Spinal cord (tissue), 10 donors: ENCODE measurements around the gene ZNF697. TPM values are rescaled to one million over a fixed set of nuclear protein-coding genes. Genes with fewer than 3 reads are reported as not detected.
"Not testable (repeated sequence)": the region's sequence is repeated elsewhere in the genome, so short reads cannot be mapped to it uniquely, and the experiment has no call there.

Source experiments
- DNase-seq, 6 donors: peaks; one replicate each; pipeline versions ENCODE4 v3.0.0 to v3.0.0-alpha.2; 2013 to 2015; ENCODE audit warnings: low spot score in 6 of 6, low read depth in 4 of 6
- H3K27ac ChIP-seq: one replicate; pipeline ENCODE4 v1.5.1; 2013; ENCODE audit warnings: low read depth, low read length, control low read depth
- H3K27me3 ChIP-seq: one replicate; pipeline ENCODE4 v1.6.1; 2013; ENCODE audit warnings: low read length; ENCODE audit not compliant: control insufficient read depth, insufficient read depth
- H3K36me3 ChIP-seq: one replicate; pipeline ENCODE4 v1.6.1; 2013; ENCODE audit warnings: low read length; ENCODE audit not compliant: control insufficient read depth, insufficient read depth
- H3K4me1 ChIP-seq: one replicate; pipeline ENCODE4 v1.6.1; 2013; ENCODE audit warnings: low read length; ENCODE audit not compliant: control insufficient read depth, insufficient read depth
- H3K4me3 ChIP-seq: one replicate; pipeline ENCODE4 v1.5.1; 2013; ENCODE audit warnings: low read depth, low read length, control low read depth
- H3K9me3 ChIP-seq: one replicate; pipeline ENCODE4 v1.6.1; 2013; ENCODE audit warnings: low read length; ENCODE audit not compliant: control insufficient read depth, insufficient read depth
- WGBS: methylation state at CpG from one replicate; pipeline ENCODE4 v1.1.5; 2013; ENCODE audit warnings: missing lambda C conversion rate; ENCODE audit not compliant: insufficient coverage; 5-methylcytosine and 5-hydroxymethylcytosine counted together
- polyA plus RNA-seq, 2 donors: library from polyadenylated mRNA; unstranded; fragments of 120-200 nt; gene quantifications; one replicate each; pipeline ENCODE4 v1.2.1, GENCODE V29; 2013; ENCODE audit not compliant: insufficient read length in 2 of 2
- total RNA-seq, 2 donors: library from RNA; depleted of rRNA in 1 of 2; stranded (reverse); fragments of 120-200 nt in 1 of 2; fragments of >200 nt in 1 of 2; gene quantifications; one replicate each; pipeline versions ENCODE4 v1.2.3 to v1.2.4, GENCODE V29; 2013 to 2014
- donor health status: healthy.

ZNF697 gene
- total and polyA plus RNA-seq, 4 donors, result 11.3 to 15.5 (median 12.7) TPM

DNA sequence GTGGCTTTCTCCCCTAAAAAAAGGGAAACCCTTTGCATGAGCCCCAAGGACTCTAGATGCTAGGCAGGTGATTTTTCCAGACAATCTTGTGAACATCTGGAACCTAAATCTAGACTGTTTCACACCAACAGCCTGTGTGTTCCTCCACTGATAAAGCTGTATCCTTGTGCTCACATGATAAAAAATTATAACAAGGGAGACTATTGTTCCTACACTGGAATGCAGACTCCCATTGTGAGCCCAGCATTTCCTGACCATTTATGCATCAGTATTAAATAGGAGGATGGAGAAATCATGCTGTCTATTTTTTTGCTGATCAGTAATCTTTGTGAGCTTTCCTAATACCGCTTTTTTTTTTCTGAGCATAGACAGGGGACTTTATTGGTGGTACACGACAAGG, 52.5 kb downstream of the ZNF697 start:
- 80% methylated on average over 1 of the region's 2 CpGs for whole genome bisulfite sequencing
- Histone ChIP-seq H3K9me3 (no peaks in the 10 kb centered on the region), H3K27ac (peak overlapping the region; percentile 15), H3K4me1 (no peaks in the 10 kb centered on the region), H3K27me3 (no peaks in the 10 kb centered on the region), H3K36me3 (no peaks in the 10 kb centered on the region), H3K4me3 (no peak overlapping the region)
- no peak for DNase-seq

DNA sequence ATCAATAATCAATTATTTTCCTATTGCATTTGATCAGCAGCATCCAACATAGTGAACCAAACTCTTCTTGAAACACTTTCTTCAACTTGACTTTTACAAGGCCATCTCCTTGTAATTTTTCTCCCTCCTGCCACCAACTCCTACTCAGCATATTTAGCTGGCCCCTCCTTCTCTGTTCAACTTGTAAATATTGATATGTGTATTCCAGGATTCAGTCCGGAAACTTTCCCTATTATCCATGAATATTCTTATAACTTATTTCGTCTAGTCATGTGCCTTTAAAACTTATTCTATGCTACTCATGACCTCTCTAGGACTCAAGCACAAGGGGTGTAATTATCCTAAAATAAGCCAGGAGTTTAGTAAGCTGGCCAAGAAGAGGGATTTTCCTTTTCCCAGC, 52.9 kb downstream of the ZNF697 start:
- no peaks in the 10 kb centered on the region for H3K36me3 ChIP-seq
- H3K4me1 ChIP-seq, result no peaks in the 10 kb centered on the region
- DNase-seq, result no peak
- no peak overlapping the region for H3K4me3 ChIP-seq
- H3K27ac ChIP-seq, result no peak overlapping the region
- no peaks in the 10 kb centered on the region for H3K27me3 ChIP-seq
- H3K9me3 ChIP-seq, result no peaks in the 10 kb centered on the region
- no CpG with 5 or more reads among the region's 2 CpGs for WGBS

DNA sequence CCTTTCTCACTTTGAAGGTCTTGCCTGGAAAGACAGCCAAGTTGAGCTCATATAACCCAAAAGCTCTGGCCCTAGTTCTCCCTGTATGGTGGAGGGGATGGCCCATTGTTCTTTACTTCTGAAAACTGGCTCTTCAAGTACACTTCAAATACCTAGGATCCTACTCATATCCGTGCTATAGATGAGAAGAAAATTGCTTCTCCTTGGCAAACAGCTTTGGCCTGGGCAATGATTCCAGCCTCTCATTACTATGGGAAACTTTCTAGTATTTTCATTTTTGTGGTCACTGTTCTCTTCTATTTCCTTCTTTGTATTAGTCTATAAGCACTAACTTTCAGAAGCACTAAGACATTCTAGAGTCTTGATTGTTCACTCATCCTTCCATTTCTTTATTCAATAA, 53.7 kb downstream of the ZNF697 start:
- H3K9me3 ChIP-seq, result no peaks in the 10 kb centered on the region
- H3K27ac ChIP-seq, result no peak overlapping the region
- no CpG with 5 or more reads among the region's 1 CpG for WGBS
- H3K4me3 ChIP-seq, result no peak overlapping the region
- no peak for DNase-seq
- no peaks in the 10 kb centered on the region for H3K27me3 ChIP-seq
- H3K4me1 ChIP-seq, result no peaks in the 10 kb centered on the region
- H3K36me3 ChIP-seq, result no peaks in the 10 kb centered on the region

DNA sequence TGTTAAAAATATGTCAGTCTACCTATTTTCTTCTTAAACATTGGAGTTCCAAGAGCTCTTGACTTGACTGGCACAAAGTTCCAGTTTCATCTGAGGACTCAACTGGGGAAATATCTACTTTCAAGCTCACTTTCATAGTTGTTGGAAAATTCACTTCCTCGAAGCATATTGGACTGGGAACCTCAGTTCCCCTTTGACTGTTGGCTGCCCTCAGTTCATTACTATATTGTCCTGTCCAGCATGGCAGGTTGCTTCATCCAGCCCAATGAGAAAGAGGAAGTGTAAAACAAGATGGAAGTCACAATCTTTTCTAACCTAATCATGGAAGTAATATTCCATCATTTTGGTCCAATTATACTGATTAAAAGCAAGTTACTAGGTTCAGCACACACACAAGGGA, 54.3 kb downstream of the ZNF697 start:
- Histone ChIP-seq H3K4me1 (no peaks in the 10 kb centered on the region), H3K4me3 (no peak overlapping the region), H3K27me3 (no peaks in the 10 kb centered on the region), H3K27ac (no peak overlapping the region), H3K36me3 (no peaks in the 10 kb centered on the region), H3K9me3 (no peaks in the 10 kb centered on the region)
- WGBS, result no CpG with 5 or more reads among the region's 1 CpG
- DNase-seq, result no peak

DNA sequence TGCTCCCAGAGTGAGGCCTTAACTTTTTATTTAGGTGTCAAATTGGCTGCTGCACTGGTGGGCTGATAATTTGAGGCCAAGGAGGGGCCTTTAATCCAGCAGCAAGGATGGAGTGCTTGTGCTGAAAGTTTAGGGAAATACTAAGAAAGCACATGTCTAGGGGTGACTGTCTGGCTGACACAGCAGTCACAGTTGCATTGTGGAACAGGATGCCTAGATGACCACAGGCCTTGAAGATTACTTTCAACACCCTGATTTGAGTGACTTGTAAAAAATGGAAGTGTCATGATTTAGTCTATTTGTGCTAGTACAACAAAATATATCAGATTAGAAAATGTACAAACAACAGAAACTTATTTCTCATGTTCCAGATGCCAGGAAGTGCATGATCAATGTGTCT, 57.7 kb downstream of the ZNF697 start:
- Histone ChIP-seq H3K4me3 (no peak overlapping the region), H3K4me1 (peaks cover 3% of the 10 kb centered on the region), H3K36me3 (no peaks in the 10 kb centered on the region), H3K27me3 (no peaks in the 10 kb centered on the region), H3K27ac (no peak overlapping the region), H3K9me3 (no peaks in the 10 kb centered on the region)
- no peak for DNase-seq

DNA sequence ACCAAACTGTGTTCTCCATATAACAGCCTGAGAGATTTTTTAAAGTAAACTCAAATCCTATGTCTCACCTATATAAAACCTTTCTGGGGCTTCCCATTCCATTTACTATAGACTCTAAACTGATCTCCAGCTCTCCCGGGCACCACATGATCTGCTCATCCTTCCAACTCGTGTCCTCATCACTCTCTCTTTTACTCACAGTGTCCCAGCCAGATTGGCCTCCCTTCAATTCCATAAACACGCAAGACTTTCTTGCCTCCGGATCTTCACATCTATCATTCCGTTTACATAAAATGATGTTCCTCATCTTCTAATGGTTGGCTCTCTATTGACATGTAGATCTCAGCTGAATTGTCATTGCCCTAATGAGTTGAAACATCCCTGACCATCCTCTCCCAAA, 59.4 kb downstream of the ZNF697 start:
- H3K4me3 ChIP-seq, result no peak overlapping the region
- H3K9me3 ChIP-seq, result no peaks in the 10 kb centered on the region
- peaks cover 3% of the 10 kb centered on the region for H3K4me1 ChIP-seq
- no peaks in the 10 kb centered on the region for H3K27me3 ChIP-seq
- no peak overlapping the region for H3K27ac ChIP-seq
- DNase-seq, result no peak
- no peaks in the 10 kb centered on the region for H3K36me3 ChIP-seq
- 91% methylated on average over 5 of the region's 5 CpGs for WGBS

DNA sequence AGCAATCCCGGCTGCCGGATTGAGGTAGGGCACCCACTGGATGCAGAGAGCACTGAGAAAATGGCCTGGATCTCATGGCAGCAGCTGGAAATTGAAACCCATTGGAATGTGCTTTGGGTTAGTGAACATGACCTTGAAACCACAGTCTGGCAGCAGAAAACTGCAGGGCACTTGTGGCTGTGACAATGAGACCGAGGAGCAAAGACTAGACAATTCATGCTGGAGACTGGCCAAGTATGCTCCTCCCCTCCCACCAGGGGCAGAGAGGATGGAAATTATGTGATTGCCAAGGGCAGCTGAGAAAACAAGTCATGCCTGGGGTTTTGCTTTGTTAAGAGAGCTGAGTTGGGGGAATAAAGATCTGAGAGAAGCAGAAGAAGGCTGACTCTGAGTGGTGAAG, 60.7 kb downstream of the ZNF697 start:
- peaks cover 3% of the 10 kb centered on the region for H3K4me1 ChIP-seq
- WGBS, result 93% methylated on average over 2 of the region's 3 CpGs
- no peaks in the 10 kb centered on the region for H3K27me3 ChIP-seq
- H3K36me3 ChIP-seq, result no peaks in the 10 kb centered on the region
- peak in 1 of 6 donors; percentile 55 for DNase-seq
- no peaks in the 10 kb centered on the region for H3K9me3 ChIP-seq
- H3K27ac ChIP-seq, result no peak overlapping the region
- no peak overlapping the region for H3K4me3 ChIP-seq

DNA sequence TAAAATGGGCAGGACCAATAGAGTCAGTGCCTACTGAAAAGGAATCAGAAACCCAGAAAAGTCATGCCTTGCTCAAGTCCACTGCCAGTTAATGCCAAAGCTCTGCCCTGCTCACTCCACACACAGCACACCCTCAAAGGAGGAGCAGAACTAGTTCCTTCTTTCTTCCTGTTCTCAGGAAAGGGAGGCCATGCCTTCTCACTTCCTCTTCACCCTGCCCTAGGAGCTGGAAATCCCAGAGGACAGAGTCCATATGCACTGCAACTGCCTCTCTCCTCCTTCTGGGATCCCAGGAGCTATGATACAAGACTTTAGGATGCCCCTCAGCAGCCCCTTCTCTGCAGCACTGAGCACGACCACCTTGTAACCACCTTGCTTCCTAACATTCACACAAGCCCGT, 62.3 kb downstream of the ZNF697 start:
- H3K4me1 ChIP-seq, H3K9me3 ChIP-seq, DNase-seq, H3K36me3 ChIP-seq, H3K27ac ChIP-seq, H3K4me3 ChIP-seq, H3K27me3 ChIP-seq: not testable (repeated sequence)
- 85% methylated on average over 2 of the region's 2 CpGs for WGBS

DNA sequence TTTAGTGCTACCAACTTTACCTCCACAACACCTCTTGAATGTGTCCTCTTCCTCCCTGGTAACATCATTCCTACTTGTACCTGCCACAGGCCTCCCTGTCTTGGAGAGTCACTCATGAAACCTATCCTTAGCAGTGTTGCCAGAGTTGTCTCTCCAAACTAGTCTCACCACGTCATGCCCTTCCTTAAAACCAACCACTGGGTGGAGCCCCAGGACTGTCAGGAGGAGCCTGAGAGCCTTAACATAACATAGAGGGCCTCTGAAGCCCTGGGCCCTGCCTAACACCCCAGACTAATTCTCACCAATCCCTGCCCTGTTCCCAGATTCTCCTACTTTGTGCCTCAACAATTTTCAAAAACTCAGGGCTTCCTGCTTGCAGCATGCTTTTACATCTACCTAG, 65.3 kb downstream of the ZNF697 start:
- no peak overlapping the region for H3K27ac ChIP-seq
- peak in 4 of 6 donors; percentile 6 to 65 (median 34) for DNase-seq
- no peaks in the 10 kb centered on the region for H3K36me3 ChIP-seq
- no peak overlapping the region for H3K4me3 ChIP-seq
- WGBS, result 18% methylated on average over 1 of the region's 1 CpG
- peaks cover 3% of the 10 kb centered on the region for H3K4me1 ChIP-seq
- no peaks in the 10 kb centered on the region for H3K9me3 ChIP-seq
- H3K27me3 ChIP-seq, result no peaks in the 10 kb centered on the region

DNA sequence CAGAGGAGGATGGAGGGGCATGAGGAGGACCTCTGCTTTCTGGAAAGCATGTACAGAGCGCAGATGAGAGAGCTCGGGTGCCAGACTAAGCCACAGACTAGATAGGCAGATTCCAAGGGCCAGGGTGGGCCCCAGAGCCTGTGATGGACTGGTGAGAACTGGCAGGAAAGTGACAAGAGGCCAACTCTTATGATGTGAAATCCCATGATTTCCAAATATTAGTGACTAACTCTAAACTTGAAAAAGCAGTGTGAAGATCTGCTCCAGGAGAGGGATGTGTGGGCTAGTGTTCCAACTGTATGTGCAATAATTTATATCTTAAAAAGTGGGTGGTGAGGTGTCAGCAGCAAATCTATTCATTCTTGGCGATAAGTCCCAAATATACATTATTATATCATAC, 67.0 kb downstream of the ZNF697 start:
- WGBS, result 95% methylated on average over 2 of the region's 3 CpGs
- H3K4me3 ChIP-seq, H3K27ac ChIP-seq, H3K4me1 ChIP-seq, DNase-seq, H3K36me3 ChIP-seq, H3K27me3 ChIP-seq, H3K9me3 ChIP-seq: not testable (repeated sequence)
